HCT116 (cell line): ENCODE measurements around the gene CLASP1. TPM values are rescaled to one million over a fixed set of nuclear protein-coding genes. Genes with fewer than 3 reads are reported as not detected.
"Not testable (repeated sequence)": the region's sequence is repeated elsewhere in the genome, so short reads cannot be mapped to it uniquely, and the experiment has no call there.

Source experiments
- ATAC-seq: fragments of 200-7000 bp; cut with Tn5 transposase; 2 replicates; pipeline ENCODE4 v1.9.1; 2020; ENCODE audit warnings: mild to moderate bottlenecking, moderate library complexity
- BruUV-seq: library from RNA; stranded (reverse); fragments of 400-500 nt; replicated peaks from 2 replicates; lab custom pipeline; 2021; lab: Mats Ljungman, UMichigan
- CTCF ChIA-PET: fragments of 300-600 bp; sonication (Branson Sonifier 250); formaldehyde crosslinking; loops from one replicate; lab custom pipeline; 2021; ENCODE audit warnings: antibody characterized with exemption; lab: Charles Lee
- POLR2A ChIA-PET: fragments of 300-600, 350-600 bp; sonication (Branson Sonifier 250); formaldehyde crosslinking; loops from one replicate; lab custom pipeline; 2021; ENCODE audit warnings: antibody characterized with exemption; lab: Charles Lee
- RAD21 ChIA-PET, 2 experiments: fragments of 300-600 bp; sonication (Branson Sonifier 250); formaldehyde crosslinking; loops; one replicate each; lab custom pipeline; 2023; ENCODE audit warnings: low total read pairs in 2 of 2; ENCODE audit not compliant: uncharacterized antibody in 2 of 2, unreplicated experiment in 2 of 2, low non-redundant PET in 1 of 2; lab: Charles Lee
- DNase-seq: peaks from one replicate; pipeline ENCODE4 v3.0.0-alpha.2; 2010; ENCODE audit warnings: low read depth, low spot score
- H2AFZ ChIP-seq: fragments of 200-600 bp; shearing (Covaris generic), sonication (generic); 2 replicates; pipeline ENCODE4 v1.6.1; 2017; ENCODE audit warnings: low read depth, mixed run types, mixed read lengths, antibody characterized with exemption, low read length; ENCODE audit not compliant: poor library complexity, severe bottlenecking
- H3K27ac ChIP-seq: 2 replicates; pipeline ENCODE4 v1.5.1; 2012; ENCODE audit warnings: low read depth, low read length
- H3K27me3 ChIP-seq: fragments of 200-600 bp; sonication (generic); 2 replicates; pipeline ENCODE4 v1.6.1; 2016; ENCODE audit warnings: mixed run types, low read length, mixed read lengths; ENCODE audit not compliant: insufficient read depth
- H3K36me3 ChIP-seq, 2 experiments: fragments of 200-500 bp in 1 of 2; fragments of 200-600 bp in 1 of 2; sonication (Bioruptor generic) in 1 of 2; sonication (generic) in 1 of 2; 2 replicates each; pipeline versions ENCODE4 v1.5.1 to v1.6.1; 2014 to 2016; ENCODE audit warnings: low read length in 2 of 2, inconsistent platforms in 1 of 2, mixed read lengths in 1 of 2, mixed run types in 1 of 2; ENCODE audit not compliant: insufficient read depth in 2 of 2, control insufficient read depth in 1 of 2
- H3K4me1 ChIP-seq, 2 experiments: fragments of 200-600 bp in 1 of 2; sonication (generic) in 1 of 2; 2 replicates each; pipeline versions ENCODE4 v1.5.1 to v1.6.1; 2012 to 2017; ENCODE audit warnings: low read length in 2 of 2, inconsistent platforms in 1 of 2, mild to moderate bottlenecking in 1 of 2, mixed read lengths in 1 of 2, mixed run types in 1 of 2, moderate library complexity in 1 of 2; ENCODE audit not compliant: insufficient read depth in 2 of 2, control insufficient read depth in 1 of 2
- H3K4me2 ChIP-seq: fragments of 200-600 bp; sonication (generic); 2 replicates; pipeline ENCODE4 v1.6.1; 2017; ENCODE audit warnings: mixed run types, low read length, mixed read lengths
- H3K4me3 ChIP-seq, 2 experiments: fragments of 200-600 bp in 1 of 2; sonication (generic) in 1 of 2; replicated peaks in 1 of 2; 2 replicates each; pipeline ENCODE4 v1.5.1; 2011 to 2016; ENCODE audit warnings: low read length in 2 of 2, control low read depth in 1 of 2, low read depth in 1 of 2, mild to moderate bottlenecking in 1 of 2, mixed read lengths in 1 of 2, mixed run types in 1 of 2
- H3K79me2 ChIP-seq: fragments of 200-600 bp; sonication (generic); 2 replicates; pipeline ENCODE4 v1.6.1; 2017; ENCODE audit warnings: mild to moderate bottlenecking, mixed run types, low read length, moderate library complexity, mixed read lengths; ENCODE audit not compliant: insufficient read depth
- H3K9ac ChIP-seq: fragments of 200-600 bp; sonication (generic); 2 replicates; pipeline ENCODE4 v1.6.1; 2016; ENCODE audit warnings: low read length, mixed read lengths
- H3K9me2 ChIP-seq: fragments of 200-600 bp; sonication (generic), shearing (Covaris generic); 2 replicates; pipeline ENCODE4 v1.6.1; 2017; ENCODE audit warnings: mixed run types, mild to moderate bottlenecking, moderate library complexity; ENCODE audit not compliant: insufficient read depth
- H3K9me3 ChIP-seq, 2 experiments: fragments of 200-500 bp in 1 of 2; fragments of 200-600 bp in 1 of 2; sonication (Bioruptor generic) in 1 of 2; sonication (generic) in 1 of 2; 2 replicates each; pipeline ENCODE4 v1.6.1; 2014 to 2017; ENCODE audit warnings: low read length in 2 of 2, mixed read lengths in 2 of 2, inconsistent platforms in 1 of 2, low read depth in 1 of 2, mild to moderate bottlenecking in 1 of 2, mixed run types in 1 of 2, moderate library complexity in 1 of 2; ENCODE audit not compliant: control insufficient read depth in 1 of 2, insufficient read depth in 1 of 2
- H4K20me1 ChIP-seq: fragments of 200-600 bp; sonication (generic), shearing (Covaris generic); 2 replicates; pipeline ENCODE4 v1.6.1; 2017; ENCODE audit warnings: mixed run types, mild to moderate bottlenecking, moderate library complexity; ENCODE audit not compliant: insufficient read depth
- JUND ChIP-seq: IDR thresholded peaks from 2 replicates; pipeline ENCODE4 v1.6.1; 2012
- POLR2AphosphoS5 ChIP-seq: IDR thresholded peaks from 2 replicates; pipeline ENCODE4 v1.6.1; 2011; ENCODE audit warnings: mild to moderate bottlenecking, low read depth, low read length, moderate library complexity
- RAD21 ChIP-seq: IDR thresholded peaks from 2 replicates; pipeline ENCODE4 v1.6.1; 2012; ENCODE audit warnings: low read depth, mild to moderate bottlenecking
- intact Hi-C: fragments of 100-400 bp; cut with micrococcal nuclease; formaldehyde crosslinking; loops from 2 replicates; pipeline ENCODE4 v1.10.0; 2022
- total RNA-seq: library from RNA; stranded (reverse); gene quantifications from one replicate; pipeline ENCODE4 v1.2.1, GENCODE V29; 2021; ENCODE audit not compliant: unreplicated experiment
- TF ChIP-seq, protein P1 (sequence below), 3 experiments: fragments of 200-600 bp in 1 of 3; sonication (generic) in 1 of 3; IDR thresholded peaks in 2 of 3; conservative IDR thresholded peaks in 1 of 3; 2 replicates each; pipeline ENCODE4 v1.5.1; 2012 to 2017; ENCODE audit warnings: low read depth in 2 of 3, low read length in 2 of 3, antibody characterized with exemption in 1 of 3, borderline replicate concordance in 1 of 3, control low read depth in 1 of 3, mild to moderate bottlenecking in 1 of 3, mixed read lengths in 1 of 3, mixed run types in 1 of 3, moderate library complexity in 1 of 3; ENCODE audit not compliant: insufficient read depth in 1 of 3

CLASP1 gene
- total RNA-seq, 1 experiment from 2014 or later: 41.9 TPM

DNA sequence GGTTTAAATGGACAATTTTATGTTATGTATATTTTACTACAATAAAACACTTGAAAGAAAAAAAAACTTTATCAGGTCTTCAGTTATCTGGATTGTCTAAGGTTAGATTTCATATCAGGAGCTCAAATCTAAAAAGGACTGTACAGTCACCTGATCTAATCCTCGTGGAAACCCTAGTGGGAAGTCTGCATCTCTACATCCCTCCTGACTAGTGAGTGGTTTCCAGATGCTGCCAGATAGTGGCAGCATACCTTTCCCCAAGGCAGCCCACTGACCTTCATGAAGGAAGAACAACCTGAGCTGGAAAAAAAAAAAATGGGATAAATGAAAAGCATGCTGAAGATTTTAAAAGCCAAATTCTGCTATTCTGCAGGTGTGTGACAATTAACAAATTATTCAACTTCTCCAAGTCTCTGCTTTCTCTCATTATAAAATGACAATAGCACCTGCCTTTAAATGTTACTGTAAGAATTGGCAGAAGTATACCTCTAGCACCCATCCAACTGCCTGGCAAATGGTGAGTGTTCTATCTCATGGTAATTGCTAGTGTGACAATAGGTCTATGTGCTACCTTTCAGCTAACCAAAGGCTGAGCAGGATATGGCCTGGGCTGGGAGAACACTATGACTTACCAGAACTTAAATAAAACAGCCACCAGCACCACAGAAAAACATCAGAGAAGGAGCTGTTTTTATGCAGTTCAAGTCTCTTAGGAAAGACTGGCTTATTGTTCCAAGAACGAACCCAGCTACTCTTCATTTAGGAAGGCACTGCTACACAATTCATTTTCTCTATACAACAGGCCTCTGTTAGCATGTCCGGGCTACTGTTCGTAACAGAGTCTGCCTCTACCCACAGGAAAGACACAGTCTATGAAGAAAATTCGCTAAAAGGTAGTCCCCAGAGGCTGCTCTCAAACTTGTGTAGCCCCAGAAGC, 8.6 kb downstream of the CLASP1 start:
- Histone ChIP-seq H4K20me1 (no peaks in the 10 kb centered on the region), H2AFZ (no peak overlapping the region), H3K9me2 (no peaks in the 10 kb centered on the region), H3K27ac (no peak overlapping the region), H3K9me3 (no peaks in the 10 kb centered on the region), H3K79me2 (peaks cover 91% of the 10 kb centered on the region), H3K27me3 (no peaks in the 10 kb centered on the region), H3K4me3 (no peak overlapping the region)
- POLR2A ChIA-PET: interaction anchor here (1.4 kb wide), 1 partner anchor 9 kb away, joined by 7 read pairs; the partner anchor contains the start of gene CLASP1
- CTCF ChIA-PET: no interaction called here
- no TSS peak for BruUV-seq
- intact Hi-C loops: no loop called here
- DNase-seq: no peak
- TF ChIP-seq JUND (no peak), RAD21 (peak; percentile 20; the same call in 1 of the 2 replicates), POLR2AphosphoS5 (no peak)
- TF ChIP-seq, protein P1, sequence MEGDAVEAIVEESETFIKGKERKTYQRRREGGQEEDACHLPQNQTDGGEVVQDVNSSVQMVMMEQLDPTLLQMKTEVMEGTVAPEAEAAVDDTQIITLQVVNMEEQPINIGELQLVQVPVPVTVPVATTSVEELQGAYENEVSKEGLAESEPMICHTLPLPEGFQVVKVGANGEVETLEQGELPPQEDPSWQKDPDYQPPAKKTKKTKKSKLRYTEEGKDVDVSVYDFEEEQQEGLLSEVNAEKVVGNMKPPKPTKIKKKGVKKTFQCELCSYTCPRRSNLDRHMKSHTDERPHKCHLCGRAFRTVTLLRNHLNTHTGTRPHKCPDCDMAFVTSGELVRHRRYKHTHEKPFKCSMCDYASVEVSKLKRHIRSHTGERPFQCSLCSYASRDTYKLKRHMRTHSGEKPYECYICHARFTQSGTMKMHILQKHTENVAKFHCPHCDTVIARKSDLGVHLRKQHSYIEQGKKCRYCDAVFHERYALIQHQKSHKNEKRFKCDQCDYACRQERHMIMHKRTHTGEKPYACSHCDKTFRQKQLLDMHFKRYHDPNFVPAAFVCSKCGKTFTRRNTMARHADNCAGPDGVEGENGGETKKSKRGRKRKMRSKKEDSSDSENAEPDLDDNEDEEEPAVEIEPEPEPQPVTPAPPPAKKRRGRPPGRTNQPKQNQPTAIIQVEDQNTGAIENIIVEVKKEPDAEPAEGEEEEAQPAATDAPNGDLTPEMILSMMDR (IDR thresholded peaks at IDR 0.05 in 2 of 3, conservative IDR thresholded peaks at IDR 0.05 in 1 of 3; ENCODE audit: borderline replicate concordance in 1 of 3, insufficient read depth in 1 of 3, low read depth in 2 of 3, low read length in 2 of 3): peak in 2 of 3 experiments; percentile 17 to 19; a peak in 2 of 6 replicates
- TF ChIP-seq, all 23 proteins: peak for 2
- RAD21 ChIA-PET: interaction anchor here in 1 of 2 experiments (0.5 kb wide), 1 partner anchor 10 kb away, joined by 4 read pairs; no protein-coding TSS in a partner anchor
- Histone ChIP-seq H3K4me2 (no peak overlapping the region), H3K9ac (no peak overlapping the region), H3K36me3 (no peaks in the 10 kb centered on the region), H3K4me1 (peaks cover 2% of the 10 kb centered on the region in 2 experiments; a peak in 3 of 4 replicates)
- ATAC-seq: peak; percentile 82

DNA sequence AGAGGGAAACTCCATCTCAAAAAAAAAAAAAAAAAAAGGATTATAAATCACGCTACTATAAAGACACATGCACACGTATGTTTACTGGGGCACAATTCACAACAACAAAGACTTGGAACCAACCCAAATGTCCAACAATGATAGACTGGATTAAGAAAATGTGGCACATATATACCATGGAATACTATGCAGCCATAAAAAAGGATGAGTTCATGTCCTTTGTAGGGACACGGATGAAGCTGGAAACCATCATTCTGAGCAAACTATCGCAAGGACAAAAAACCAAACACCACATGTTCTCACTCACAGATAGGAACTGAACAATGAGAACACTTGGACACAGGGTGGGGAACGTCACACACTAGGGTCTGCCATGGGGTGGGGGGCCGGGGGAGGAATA, 9.4 kb downstream of the CLASP1 start:
- BruUV-seq, H3K27me3 ChIP-seq, H3K4me2 ChIP-seq, ATAC-seq, H3K9ac ChIP-seq, H3K36me3 ChIP-seq, H4K20me1 ChIP-seq, H2AFZ ChIP-seq, H3K4me3 ChIP-seq, POLR2A ChIA-PET, H3K4me1 ChIP-seq, H3K9me2 ChIP-seq, DNase-seq, H3K9me3 ChIP-seq, intact Hi-C loops, CTCF ChIA-PET, H3K27ac ChIP-seq: not testable (repeated sequence)
- peaks cover 90% of the 10 kb centered on the region for H3K79me2 ChIP-seq
- RAD21 ChIA-PET: interaction anchor here in 1 of 2 experiments (0.6 kb wide), 1 partner anchor 35 kb away, joined by 9 read pairs; no protein-coding TSS in a partner anchor
